ENCODE results near the gene CSNK1G2. TPM values are rescaled to one million over a fixed set of nuclear protein-coding genes. Genes with fewer than 3 reads are reported as not detected.

CSNK1G2 gene
- total RNA-seq, 1 experiment from 2014 or later, result 59.2 TPM

DNA sequence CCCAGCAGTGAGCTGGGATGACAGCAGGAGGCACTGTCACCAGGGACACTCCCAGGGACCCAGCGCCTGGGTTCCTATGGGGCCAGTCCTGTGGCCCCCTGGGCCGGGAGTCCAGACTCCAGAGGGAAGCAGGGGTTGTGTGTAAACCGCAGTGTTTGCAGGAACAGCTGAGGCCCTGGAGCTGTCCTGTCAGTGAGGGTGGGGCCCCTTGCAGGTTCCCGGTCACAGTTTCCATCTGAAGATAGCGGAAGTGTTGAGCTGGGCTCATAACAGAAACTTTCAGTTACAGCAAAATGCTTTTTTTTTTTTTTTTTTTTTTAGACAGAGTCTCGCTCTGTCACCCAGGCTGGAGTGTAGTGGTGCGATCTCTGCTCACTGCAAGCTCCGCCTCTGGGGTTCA lies 17.7 kb upstream of the CSNK1G2 start:
- intact Hi-C loops (cut with micrococcal nuclease; ENCODE audit: unreplicated experiment), result no loop called here
- no peaks in the 10 kb centered on the region for H3K9me3 Mint-ChIP-seq (ENCODE audit: low read depth, unreplicated experiment)
- H3K4me3 Mint-ChIP-seq (ENCODE audit: low read depth, unreplicated experiment), result no peak overlapping the region
- TF ChIP-seq, protein P1, sequence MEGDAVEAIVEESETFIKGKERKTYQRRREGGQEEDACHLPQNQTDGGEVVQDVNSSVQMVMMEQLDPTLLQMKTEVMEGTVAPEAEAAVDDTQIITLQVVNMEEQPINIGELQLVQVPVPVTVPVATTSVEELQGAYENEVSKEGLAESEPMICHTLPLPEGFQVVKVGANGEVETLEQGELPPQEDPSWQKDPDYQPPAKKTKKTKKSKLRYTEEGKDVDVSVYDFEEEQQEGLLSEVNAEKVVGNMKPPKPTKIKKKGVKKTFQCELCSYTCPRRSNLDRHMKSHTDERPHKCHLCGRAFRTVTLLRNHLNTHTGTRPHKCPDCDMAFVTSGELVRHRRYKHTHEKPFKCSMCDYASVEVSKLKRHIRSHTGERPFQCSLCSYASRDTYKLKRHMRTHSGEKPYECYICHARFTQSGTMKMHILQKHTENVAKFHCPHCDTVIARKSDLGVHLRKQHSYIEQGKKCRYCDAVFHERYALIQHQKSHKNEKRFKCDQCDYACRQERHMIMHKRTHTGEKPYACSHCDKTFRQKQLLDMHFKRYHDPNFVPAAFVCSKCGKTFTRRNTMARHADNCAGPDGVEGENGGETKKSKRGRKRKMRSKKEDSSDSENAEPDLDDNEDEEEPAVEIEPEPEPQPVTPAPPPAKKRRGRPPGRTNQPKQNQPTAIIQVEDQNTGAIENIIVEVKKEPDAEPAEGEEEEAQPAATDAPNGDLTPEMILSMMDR (IDR thresholded peaks at IDR 0.05; ENCODE audit: unreplicated experiment), result no peak
- H3K36me3 Mint-ChIP-seq (ENCODE audit: insufficient read depth, unreplicated experiment), result peaks cover 28% of the 10 kb centered on the region
- H3K4me1 Mint-ChIP-seq (ENCODE audit: low read depth, unreplicated experiment), result no peaks in the 10 kb centered on the region
- H3K27ac Mint-ChIP-seq (ENCODE audit: unreplicated experiment), result no peak overlapping the region
- BruUV-seq (replicated peaks), result no TSS peak
- DNase-seq, result no peak
- CTCF ChIA-PET, result no interaction called here
- H3K27me3 Mint-ChIP-seq (ENCODE audit: unreplicated experiment), result no peaks in the 10 kb centered on the region

DNA sequence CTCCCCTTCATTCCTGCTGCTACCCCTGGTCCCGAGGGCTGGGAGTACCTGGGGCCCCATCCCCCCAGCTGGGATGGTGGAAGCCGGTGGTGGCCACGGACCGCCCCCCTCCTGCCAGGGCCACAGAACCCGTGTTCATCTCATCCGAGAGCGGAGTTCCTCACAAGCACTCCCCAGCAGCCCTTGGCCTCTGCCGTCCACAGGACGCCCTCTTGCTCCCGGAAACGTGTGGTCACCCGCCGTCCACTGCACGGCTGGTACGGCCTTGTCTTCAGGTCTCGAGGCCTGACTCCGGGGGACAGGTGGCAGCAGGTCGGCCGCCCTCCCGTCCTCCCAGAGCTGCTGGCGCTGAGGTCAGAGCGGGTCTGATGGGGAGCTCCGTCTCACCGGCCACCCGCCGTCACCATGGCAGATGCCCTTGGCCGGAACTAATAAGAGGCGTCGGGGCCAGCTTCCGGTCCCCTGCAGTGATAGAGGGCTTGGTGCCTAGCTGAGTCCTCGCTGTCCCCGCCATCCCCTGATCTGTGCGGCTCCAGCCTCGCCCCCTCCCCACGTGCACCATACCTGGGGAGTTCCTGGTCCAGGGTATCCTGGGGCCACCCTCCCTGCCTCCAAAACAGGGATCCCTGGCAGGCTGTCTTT lies 16.5 kb upstream of the CSNK1G2 start:
- Mint-ChIP-seq H3K4me1 (ENCODE audit: low read depth, unreplicated experiment) (no peaks in the 10 kb centered on the region), H3K27me3 (ENCODE audit: unreplicated experiment) (no peaks in the 10 kb centered on the region), H3K27ac (ENCODE audit: unreplicated experiment) (no peak overlapping the region)

DNA sequence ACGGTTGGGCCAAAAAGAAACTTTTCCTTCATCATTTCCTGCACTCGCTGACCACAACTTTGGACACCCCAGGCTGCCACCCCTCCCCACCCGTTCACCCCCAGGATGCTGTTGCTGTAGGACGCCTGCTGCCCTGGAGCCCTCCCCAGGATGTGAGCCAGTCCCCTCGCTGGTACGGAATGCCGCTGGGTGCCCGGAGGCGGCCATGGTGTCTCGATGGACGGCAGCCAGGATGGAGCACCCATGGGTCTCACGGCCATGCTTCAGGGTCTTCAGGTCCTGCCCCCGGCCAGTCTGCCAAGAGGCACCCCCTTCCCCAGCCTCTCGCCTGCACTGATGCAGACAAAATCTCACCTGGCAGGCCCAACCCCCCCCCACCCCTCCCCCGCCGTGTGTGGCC lies 15.4 kb upstream of the CSNK1G2 start:
- CTCF ChIA-PET, result interaction anchor here (0.6 kb wide), 1 partner anchor 61 kb away, joined by 4 read pairs; no protein-coding TSS in a partner anchor
- no peak for DNase-seq
- Mint-ChIP-seq H3K9me3 (ENCODE audit: low read depth, unreplicated experiment) (no peaks in the 10 kb centered on the region), H3K27me3 (ENCODE audit: unreplicated experiment) (no peaks in the 10 kb centered on the region), H3K4me3 (ENCODE audit: low read depth, unreplicated experiment) (no peak overlapping the region), H3K36me3 (ENCODE audit: insufficient read depth, unreplicated experiment) (peaks cover 33% of the 10 kb centered on the region), H3K4me1 (ENCODE audit: low read depth, unreplicated experiment) (no peaks in the 10 kb centered on the region), H3K27ac (ENCODE audit: unreplicated experiment) (no peak overlapping the region)
- intact Hi-C loops (cut with micrococcal nuclease; ENCODE audit: unreplicated experiment), result no loop called here
- TF ChIP-seq, protein P1 (IDR thresholded peaks at IDR 0.05; ENCODE audit: unreplicated experiment), result no peak
- TSS peak; percentile 89 for BruUV-seq (replicated peaks)

More for the DNA sequence above, 16.5 kb upstream of the CSNK1G2 start:
- CTCF ChIA-PET, result no interaction called here
- TF ChIP-seq, protein P1 (IDR thresholded peaks at IDR 0.05; ENCODE audit: unreplicated experiment), result no peak
- no peaks in the 10 kb centered on the region for H3K9me3 Mint-ChIP-seq (ENCODE audit: low read depth, unreplicated experiment)
- DNase-seq, result no peak
- BruUV-seq (replicated peaks), result no TSS peak
- no peak overlapping the region for H3K4me3 Mint-ChIP-seq (ENCODE audit: low read depth, unreplicated experiment)
- intact Hi-C loops (cut with micrococcal nuclease; ENCODE audit: unreplicated experiment), result no loop called here
- peaks cover 25% of the 10 kb centered on the region for H3K36me3 Mint-ChIP-seq (ENCODE audit: insufficient read depth, unreplicated experiment)

DNA sequence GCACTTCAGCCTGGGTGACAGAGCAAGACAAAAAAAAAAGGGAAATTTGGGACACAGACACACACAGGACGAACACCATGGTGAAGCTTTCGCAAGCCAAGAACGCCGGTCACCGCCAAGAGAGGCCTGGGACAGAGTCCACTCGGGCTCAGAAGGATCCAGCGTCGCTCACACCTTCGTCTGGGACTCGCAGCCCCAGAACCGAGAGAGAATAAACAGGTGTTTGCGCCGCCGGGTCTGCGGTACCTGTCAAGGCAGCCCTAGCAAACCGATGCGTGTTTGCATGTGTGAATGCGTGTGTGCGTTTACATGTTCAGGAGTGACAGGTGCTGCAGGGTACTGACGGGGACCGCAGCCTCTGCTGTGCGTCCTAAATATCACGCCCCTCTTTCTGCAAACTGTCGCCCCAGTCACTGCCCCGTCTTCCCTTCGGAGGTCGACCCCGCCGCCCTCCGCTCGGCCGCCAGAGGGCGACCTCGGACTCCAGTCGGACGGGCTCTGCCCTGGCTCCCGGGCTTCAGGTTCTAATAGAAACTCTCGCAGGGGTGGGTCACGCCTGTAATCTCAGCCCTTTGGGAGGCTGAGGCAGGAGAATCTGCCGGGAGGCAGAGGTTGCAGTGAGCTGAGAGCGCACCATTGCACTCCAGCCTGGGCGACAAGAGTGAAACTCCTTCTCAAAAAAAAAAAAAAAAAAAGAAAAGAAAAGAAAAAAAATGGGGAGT lies 11.8 kb upstream of the CSNK1G2 start:
- TF ChIP-seq, protein P1 (IDR thresholded peaks at IDR 0.05; ENCODE audit: unreplicated experiment), result peak; percentile 74
- Mint-ChIP-seq H3K27me3 (ENCODE audit: unreplicated experiment) (no peaks in the 10 kb centered on the region), H3K36me3 (ENCODE audit: insufficient read depth, unreplicated experiment) (peaks cover 16% of the 10 kb centered on the region), H3K9me3 (ENCODE audit: low read depth, unreplicated experiment) (no peaks in the 10 kb centered on the region), H3K4me3 (ENCODE audit: low read depth, unreplicated experiment) (peak overlapping the region; percentile 65), H3K27ac (ENCODE audit: unreplicated experiment) (no peak overlapping the region), H3K4me1 (ENCODE audit: low read depth, unreplicated experiment) (no peaks in the 10 kb centered on the region)
- CTCF ChIA-PET, result interaction anchor here (0.6 to 1.4 kb wide), 3 partner anchors 14 to 32 kb away, joined by 4 to 14 read pairs (median 5); no protein-coding TSS in a partner anchor
- intact Hi-C loops (cut with micrococcal nuclease; ENCODE audit: unreplicated experiment), result no loop called here
- peak; percentile 80 for DNase-seq
- no TSS peak for BruUV-seq (replicated peaks)
